Activated T-cell treated with anti-CD3 and anti-CD28 coated beads for 4 hours (primary cell): Measurements from ENCODE around the gene RUNX1.

Experiments
- DNase-seq: peaks from one replicate; pipeline ENCODE4 v3.0.0-alpha.2; 2020

Gene RUNX1

GRCh38 chr21:34944015-34944755, 104.9 kb downstream of the RUNX1 start:
- DNase-seq = no peak

DNA sequence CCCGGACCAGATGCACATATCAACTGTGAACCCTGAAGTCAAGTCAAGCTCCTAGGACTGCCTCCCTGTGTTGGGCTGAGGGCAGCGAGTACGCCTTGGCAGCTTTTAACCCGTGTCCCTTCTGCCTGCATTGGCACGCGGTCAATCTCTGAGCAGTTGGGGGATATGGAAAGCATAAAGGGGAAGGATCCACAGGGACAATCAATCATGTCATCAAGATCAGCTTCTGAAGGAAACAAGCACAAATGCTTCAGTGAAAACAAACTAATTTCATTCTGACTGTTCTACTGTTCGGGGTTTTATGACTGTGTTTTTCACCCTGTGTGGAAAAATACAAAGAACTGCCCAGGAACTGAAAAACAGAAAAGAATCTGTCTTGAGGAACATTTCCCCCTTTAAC, 106.2 kb downstream of the RUNX1 start:
- DNase-seq = no peak

DNA sequence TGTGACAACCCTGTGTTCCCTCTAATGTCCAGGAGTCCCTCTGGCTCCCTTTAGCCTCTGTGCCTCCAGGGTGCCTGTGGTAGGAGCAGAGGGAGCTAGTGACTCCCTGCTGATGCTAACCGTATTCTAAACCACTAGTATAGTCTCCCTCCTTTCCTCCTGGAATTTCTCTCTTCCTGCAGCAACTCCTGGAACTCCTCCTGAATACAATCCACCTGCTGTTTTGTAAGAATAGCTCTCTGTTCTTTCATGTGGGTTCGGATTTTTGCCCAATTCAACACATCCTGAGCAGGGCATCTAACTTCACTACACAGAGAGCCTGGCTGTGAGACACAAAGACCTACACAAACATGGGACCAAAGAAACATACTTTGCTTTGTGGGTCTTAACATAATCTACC, 107.9 kb downstream of the RUNX1 start:
- no peak for DNase-seq

- DNase-seq = no peak
These were observed 109.3 kb downstream of the RUNX1 start for GRCh38 chr21:34939673-34940331.

- DNase-seq = no peak
These were observed 110.9 kb downstream of the RUNX1 start for GRCh38 chr21:34938089-34938764.

GRCh38 chr21:34936883-34937563, 112.1 kb downstream of the RUNX1 start:
- DNase-seq = no peak

- DNase-seq = no peak
These were observed 112.7 kb downstream of the RUNX1 start for GRCh38 chr21:34936371-34936789.

GRCh38 chr21:34935898-34936297, 113.2 kb downstream of the RUNX1 start:
- no peak for DNase-seq

DNA sequence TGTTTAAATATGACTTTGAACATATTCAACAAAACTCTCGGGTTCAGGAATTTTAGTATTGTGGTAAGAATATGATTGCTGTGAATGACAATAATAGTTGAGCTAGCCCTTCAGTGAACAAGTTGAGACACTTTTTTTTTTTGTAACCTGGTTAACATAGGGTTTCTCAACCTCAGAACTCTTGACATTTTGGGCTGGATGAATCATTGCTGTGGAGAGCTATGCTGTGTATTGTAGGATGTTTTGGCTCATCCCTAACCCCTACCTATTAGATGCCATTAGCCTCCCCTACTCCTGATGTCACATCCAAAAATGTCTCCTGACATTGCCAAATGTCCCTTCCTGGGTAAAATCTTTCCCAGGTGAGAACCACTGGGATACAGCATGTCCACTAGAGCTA, 113.7 kb downstream of the RUNX1 start:
- no peak for DNase-seq

DNA sequence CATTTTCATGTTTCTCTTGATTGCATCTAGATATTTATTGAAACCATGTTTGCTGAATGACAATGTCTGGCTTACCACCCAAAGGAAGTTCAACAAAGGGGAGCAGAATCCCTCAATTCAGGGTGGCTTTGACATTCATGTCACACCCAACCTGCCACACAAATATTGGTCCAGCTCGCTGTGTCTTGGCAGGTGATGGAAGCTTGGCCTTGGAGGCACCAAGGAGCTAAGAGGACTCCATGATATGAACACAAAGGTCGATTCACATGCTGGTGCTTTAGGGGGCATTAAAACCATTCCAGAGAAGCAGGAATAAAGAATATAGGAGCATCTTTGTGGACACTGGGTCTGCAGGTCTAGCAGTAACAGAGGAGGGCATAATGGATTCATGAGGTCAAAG, 114.8 kb downstream of the RUNX1 start:
- no peak for DNase-seq

DNA sequence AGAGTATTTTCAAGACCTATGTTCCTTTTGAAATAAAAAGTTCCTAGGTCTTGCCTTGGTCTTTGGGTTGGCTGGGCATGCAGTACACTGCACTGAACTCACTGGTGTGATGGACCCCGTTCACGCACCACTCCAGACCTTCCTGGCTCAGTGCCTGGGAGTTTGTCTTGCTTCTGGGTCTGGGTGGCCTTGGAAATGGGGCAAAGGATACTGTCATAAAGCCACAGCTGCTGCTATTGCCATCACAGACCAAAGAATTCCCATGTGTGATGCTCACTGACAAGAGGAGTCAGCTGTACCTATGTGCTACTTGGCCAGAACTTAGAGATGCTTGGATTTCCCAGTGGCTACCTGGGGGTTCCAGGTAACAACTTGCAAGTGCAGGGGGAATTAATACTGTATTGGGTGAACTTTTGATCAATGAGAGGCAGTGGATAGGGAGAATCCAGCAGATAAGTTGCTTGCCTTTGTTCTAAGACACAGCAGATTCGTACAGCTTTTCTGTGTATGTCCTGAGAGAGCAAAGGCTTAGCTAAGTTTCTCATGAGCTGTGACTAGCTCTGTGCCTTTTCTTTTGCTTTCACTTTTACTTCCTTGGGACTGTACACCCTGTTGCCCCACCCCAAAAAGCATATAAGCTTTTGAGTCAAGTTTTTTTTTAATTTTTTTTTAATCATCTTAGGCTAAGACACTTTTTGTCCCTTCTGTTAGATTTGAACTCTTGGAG, 115.3 kb downstream of the RUNX1 start:
- no peak for DNase-seq

- no peak for DNase-seq
These were observed 116.9 kb downstream of the RUNX1 start for GRCh38 chr21:34932233-34932632.

DNA sequence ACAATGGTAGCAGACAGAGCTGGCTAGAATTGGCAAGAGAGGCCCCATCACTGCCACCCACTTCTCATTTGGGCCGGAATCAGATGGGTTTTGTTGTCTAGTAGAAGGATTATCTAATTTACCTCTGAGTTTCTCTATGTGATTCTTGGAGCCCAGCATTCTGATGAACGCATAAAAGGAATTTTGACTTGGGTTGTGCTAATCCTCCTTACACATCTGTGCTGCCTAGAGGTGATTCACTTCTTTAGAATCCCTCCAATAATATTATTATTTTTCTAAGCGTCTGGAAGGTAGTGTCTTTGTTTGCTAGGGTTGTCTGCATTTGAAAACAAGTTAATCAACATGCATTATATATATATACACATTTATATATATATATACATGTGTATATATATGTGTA, 118.1 kb downstream of the RUNX1 start:
- DNase-seq = no peak

- DNase-seq = no peak
These were observed 120.5 kb downstream of the RUNX1 start for GRCh38 chr21:34928637-34929036.

DNA sequence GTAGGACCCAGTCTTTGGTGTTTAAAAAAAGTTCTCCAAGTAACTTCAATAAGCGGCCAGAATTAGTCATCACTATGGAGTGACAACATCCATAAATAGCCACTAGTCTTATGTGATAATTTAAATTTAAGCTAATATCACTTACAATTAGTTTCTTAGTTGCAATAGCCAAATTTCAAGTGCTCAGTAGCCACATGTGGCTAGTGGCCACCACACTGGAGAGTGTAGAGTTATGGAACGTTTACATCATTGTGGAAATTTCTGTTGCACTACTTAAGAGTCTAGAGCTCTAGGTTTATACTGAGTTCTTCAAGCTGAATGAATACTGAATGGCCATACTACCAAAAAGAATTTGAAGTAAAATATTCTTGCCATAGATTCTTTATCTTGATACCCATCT, 121.1 kb downstream of the RUNX1 start:
- DNase-seq = no peak

GRCh38 chr21:34926803-34927467, 122.2 kb downstream of the RUNX1 start:
- DNase-seq = no peak

DNA sequence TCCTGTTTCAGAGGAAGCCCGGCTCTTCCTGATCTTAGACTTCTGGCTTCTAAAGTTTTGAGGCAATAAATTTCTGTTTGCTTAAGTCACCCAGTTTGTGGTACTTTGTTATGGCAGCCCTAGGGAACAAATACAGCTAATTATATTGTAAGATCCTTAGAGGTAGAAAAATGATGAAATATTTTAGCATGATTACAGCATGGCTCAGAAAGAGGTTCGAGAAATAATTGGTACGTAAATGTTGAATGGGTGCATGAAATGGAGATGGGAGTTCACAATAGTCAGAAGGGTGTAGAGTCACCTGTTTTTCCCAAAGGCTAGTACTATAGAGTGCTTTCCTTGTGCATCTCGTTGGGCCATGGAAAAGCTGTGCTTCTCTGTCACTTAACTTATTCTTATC, 123.5 kb downstream of the RUNX1 start:
- DNase-seq = no peak

GRCh38 chr21:34924771-34925419, 124.2 kb downstream of the RUNX1 start:
- DNase-seq = no peak

- DNase-seq = no peak
These were observed 124.9 kb downstream of the RUNX1 start for GRCh38 chr21:34924194-34924593.

DNA sequence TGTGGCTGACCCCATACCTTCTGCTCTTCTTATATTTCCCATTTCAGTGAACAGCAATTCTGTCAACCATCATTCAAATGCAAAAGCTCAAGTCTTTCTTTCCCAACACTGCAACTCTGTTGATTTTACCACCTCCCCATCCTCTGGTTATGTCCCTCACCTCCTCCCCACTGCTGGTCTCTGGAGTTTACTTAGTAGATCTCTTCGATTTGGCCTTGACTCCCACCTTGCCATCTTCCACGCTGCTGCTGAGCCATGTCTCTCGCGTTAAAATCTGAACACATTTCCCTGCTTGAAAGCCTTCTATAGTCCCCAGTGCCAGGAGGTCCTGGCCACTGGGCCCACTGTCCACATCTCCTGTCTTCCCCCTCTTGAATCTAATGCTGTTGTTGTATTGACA, 125.5 kb downstream of the RUNX1 start:
- DNase-seq = no peak

- no peak for DNase-seq
These were observed 125.9 kb downstream of the RUNX1 start for GRCh38 chr21:34923202-34923601.

- DNase-seq = no peak
These were observed 126.6 kb downstream of the RUNX1 start for GRCh38 chr21:34922479-34922878.
